Natural killer cell (primary cell): ENCODE results near the gene CDSN. TPM values are rescaled to one million over a fixed set of nuclear protein-coding genes. Genes with fewer than 3 reads are reported as not detected.

Source experiments
- ATAC-seq, 3 donors: fragments of 150-1000 bp in 2 of 3; fragments of 200-7000 bp in 1 of 3; cut with Tn5 transposase; 1 replicate in 1 of 3; 2 replicates in 2 of 3; pipeline ENCODE4 v1.10.0; 2021; ENCODE audit warnings: mild to moderate bottlenecking in 2 of 3, moderate library complexity in 2 of 3
- DNase-seq, 2 donors: peaks; one replicate each; pipeline versions ENCODE4 v3.0.0 to v3.0.0-alpha.2; 2013 to 2021; ENCODE audit warnings: mixed read lengths in 1 of 2
- H3K27ac ChIP-seq: one replicate; pipeline ENCODE4 v1.5.1; 2013; ENCODE audit warnings: mild to moderate bottlenecking, low read length
- H3K27me3 ChIP-seq: one replicate; pipeline ENCODE4 v1.6.1; 2013; ENCODE audit warnings: low read length; ENCODE audit not compliant: control insufficient read depth, insufficient read depth
- H3K36me3 ChIP-seq: one replicate; pipeline ENCODE4 v1.6.1; 2013; ENCODE audit warnings: low read length; ENCODE audit not compliant: control insufficient read depth, insufficient read depth
- H3K4me1 ChIP-seq: one replicate; pipeline ENCODE4 v1.6.1; 2013; ENCODE audit warnings: low read length; ENCODE audit not compliant: control insufficient read depth, insufficient read depth
- H3K4me3 ChIP-seq: one replicate; pipeline ENCODE4 v1.5.1; 2013; ENCODE audit warnings: low read length
- H3K9me3 ChIP-seq: one replicate; pipeline ENCODE4 v1.6.1; 2013; ENCODE audit warnings: low read length; ENCODE audit not compliant: control insufficient read depth, insufficient read depth
- H3K27ac Mint-ChIP-seq, 2 donors: one replicate each; pipeline ENCODE4 v1.8.0; 2022; ENCODE audit warnings: mild to moderate bottlenecking in 2 of 2, mixed read lengths in 2 of 2, moderate library complexity in 1 of 2
- H3K27me3 Mint-ChIP-seq, 2 donors: one replicate each; pipeline ENCODE4 v1.8.0; 2022; ENCODE audit warnings: low read depth in 2 of 2, mixed read lengths in 2 of 2
- H3K36me3 Mint-ChIP-seq: one replicate; pipeline ENCODE4 v1.8.0; 2022; ENCODE audit warnings: mixed read lengths
- H3K4me1 Mint-ChIP-seq, 2 donors: one replicate each; pipeline ENCODE4 v1.8.0; 2022; ENCODE audit warnings: mixed read lengths in 2 of 2
- H3K4me3 Mint-ChIP-seq: one replicate; pipeline ENCODE4 v1.8.0; 2022; ENCODE audit warnings: mild to moderate bottlenecking, moderate library complexity, mixed read lengths
- H3K9me3 Mint-ChIP-seq, 2 donors: one replicate each; pipeline ENCODE4 v1.8.0; 2022; ENCODE audit warnings: mixed read lengths in 2 of 2
- CTCF ChIP-seq: fragments of 200-600 bp; IDR thresholded peaks from one replicate; pipeline ENCODE4 v1.8.0; 2022; ENCODE audit warnings: antibody characterized with exemption
- WGBS: methylation state at CpG from one replicate; pipeline ENCODE4 v1.1.7; 2013; ENCODE audit warnings: missing lambda C conversion rate; ENCODE audit not compliant: insufficient coverage; 5-methylcytosine and 5-hydroxymethylcytosine counted together
- intact Hi-C: fragments of 100-400 bp; cut with micrococcal nuclease; formaldehyde crosslinking; loops from one replicate; pipeline ENCODE4 v1.14.2; 2022
- total RNA-seq, 4 donors: library from RNA; stranded (reverse); fragments of 120-200 nt in 1 of 4; gene quantifications; one replicate each; pipeline versions ENCODE4 v1.2.3 to v1.2.4, GENCODE V29; 2013 to 2022

CDSN gene
- total RNA-seq, 3 donors from 2014 or later (not counting 1 experiment from before 2014, with no cell fraction given): not detected

- Histone ChIP-seq H3K4me3 (no peak overlapping the region), H3K9me3 (no peaks in the 10 kb centered on the region), H3K27me3 (no peaks in the 10 kb centered on the region), H3K4me1 (peaks cover 4% of the 10 kb centered on the region), H3K27ac (no peak overlapping the region), H3K36me3 (no peaks in the 10 kb centered on the region)
- H3K27me3 Mint-ChIP-seq: peaks cover 5 to 10% of the 10 kb centered on the region in 2 donors
- no peaks in the 10 kb centered on the region for H3K9me3 Mint-ChIP-seq
- no peaks in the 10 kb centered on the region for H3K36me3 Mint-ChIP-seq
- ATAC-seq (no peak), DNase-seq (no peak)
- intact Hi-C loops: no loop called here
- H3K4me3 Mint-ChIP-seq: no peak overlapping the region
- H3K4me1 Mint-ChIP-seq: peaks cover 10% of the 10 kb centered on the region in 2 donors
- 90% methylated on average over 6 of the region's 6 CpGs for WGBS
- no peak for TF ChIP-seq CTCF
- no peak overlapping the region for H3K27ac Mint-ChIP-seq
Measured at GRCh38 chr6:31132806-31133205, 12.6 kb upstream of the CDSN start.

DNA sequence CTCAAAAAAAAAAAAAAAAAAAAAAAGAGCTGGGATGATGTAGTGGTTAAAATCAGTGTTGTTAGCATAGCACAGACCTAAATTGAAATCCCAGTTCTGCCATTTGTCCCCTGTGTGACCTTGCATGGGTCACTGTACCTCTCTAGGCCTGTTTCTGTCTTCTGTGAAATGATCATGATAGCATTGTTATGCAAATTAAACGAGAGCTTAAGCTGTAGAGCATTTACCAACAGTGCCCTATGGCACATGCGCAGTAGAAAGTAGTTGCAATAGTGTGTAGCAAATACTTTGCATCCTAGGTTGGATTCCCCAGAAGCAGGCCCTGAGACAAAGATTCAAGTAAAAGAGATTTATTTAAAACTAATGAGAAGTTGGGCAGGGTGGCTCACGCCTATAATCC lies 11.3 kb upstream of the CDSN start:
- Mint-ChIP-seq H3K4me1 (peaks cover 5% of the 10 kb centered on the region in 2 donors), H3K27me3 (peaks cover 6 to 11% of the 10 kb centered on the region in 2 donors), H3K9me3 (no peaks in the 10 kb centered on the region), H3K27ac (no peak overlapping the region), H3K4me3 (no peak overlapping the region), H3K36me3 (no peaks in the 10 kb centered on the region)
- Histone ChIP-seq H3K27ac (no peak overlapping the region), H3K4me3 (no peak overlapping the region), H3K36me3 (no peaks in the 10 kb centered on the region), H3K27me3 (no peaks in the 10 kb centered on the region), H3K9me3 (no peaks in the 10 kb centered on the region), H3K4me1 (no peaks in the 10 kb centered on the region)
- TF ChIP-seq CTCF: no peak
- WGBS: 88% methylated on average over 3 of the region's 3 CpGs
- intact Hi-C loops: no loop called here
- ATAC-seq (no peak), DNase-seq (no peak)

DNA sequence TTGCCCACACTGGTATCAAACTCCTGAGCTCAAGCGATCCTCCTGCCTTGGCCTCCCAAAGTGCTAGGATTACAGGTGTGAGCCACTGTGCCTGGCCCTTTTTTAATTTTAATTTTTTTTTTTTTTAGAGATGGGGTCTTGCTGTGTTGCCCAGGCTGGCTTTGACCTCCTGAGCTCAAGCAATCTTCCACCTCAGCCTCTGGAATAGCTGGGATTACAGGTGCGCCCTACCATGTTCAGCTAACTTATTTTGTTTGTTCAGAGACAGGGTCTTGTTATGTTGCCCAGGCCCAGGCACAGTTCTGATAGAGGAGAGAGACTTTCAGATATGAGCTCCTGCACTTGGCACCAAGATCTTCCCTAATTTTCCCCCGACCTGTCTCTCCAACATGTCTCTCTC lies 10.5 kb upstream of the CDSN start:
- WGBS: 84% methylated on average over 3 of the region's 3 CpGs
- Mint-ChIP-seq H3K27ac (no peak overlapping the region), H3K4me3 (no peak overlapping the region), H3K27me3 (peaks cover 6 to 12% of the 10 kb centered on the region in 2 donors), H3K36me3 (no peaks in the 10 kb centered on the region), H3K4me1 (peaks cover 5% of the 10 kb centered on the region in 2 donors), H3K9me3 (no peaks in the 10 kb centered on the region)
- Histone ChIP-seq H3K36me3 (no peaks in the 10 kb centered on the region), H3K27me3 (no peaks in the 10 kb centered on the region), H3K27ac (no peak overlapping the region), H3K4me1 (no peaks in the 10 kb centered on the region), H3K4me3 (no peak overlapping the region), H3K9me3 (no peaks in the 10 kb centered on the region)
- TF ChIP-seq CTCF: no peak
- ATAC-seq (no peak), DNase-seq (no peak)
- intact Hi-C loops: no loop called here

DNA sequence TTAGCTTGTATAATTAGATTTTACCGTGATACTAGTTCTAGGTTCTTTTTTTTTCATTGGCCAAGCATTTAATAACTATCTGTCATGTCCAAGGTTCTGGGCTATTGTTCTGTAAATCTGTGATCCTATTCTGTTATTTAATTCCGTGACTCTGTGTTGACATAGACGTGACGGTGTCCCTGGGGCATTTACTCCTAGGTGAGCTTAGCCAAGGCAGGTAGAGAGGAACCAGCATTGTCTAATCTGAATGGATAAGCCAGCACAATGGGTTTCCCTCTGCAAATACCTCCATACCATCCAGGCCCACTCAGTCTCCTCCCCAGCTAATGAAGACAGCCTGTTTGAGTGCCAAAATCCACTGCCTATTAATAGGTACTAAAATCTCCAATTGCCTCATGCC lies 8.9 kb upstream of the CDSN start:
- no peak overlapping the region for H3K27ac Mint-ChIP-seq
- WGBS: 88% methylated on average over 4 of the region's 4 CpGs
- TF ChIP-seq CTCF: no peak

More for the DNA sequence above, 8.9 kb upstream of the CDSN start:
- intact Hi-C loops: no loop called here
- Histone ChIP-seq H3K27ac (no peak overlapping the region), H3K9me3 (no peaks in the 10 kb centered on the region), H3K36me3 (no peaks in the 10 kb centered on the region), H3K27me3 (no peaks in the 10 kb centered on the region), H3K4me3 (no peak overlapping the region), H3K4me1 (no peaks in the 10 kb centered on the region)
- H3K4me1 Mint-ChIP-seq: peaks cover 5% of the 10 kb centered on the region in 2 donors
- ATAC-seq (no peak), DNase-seq (no peak)
- no peaks in the 10 kb centered on the region for H3K9me3 Mint-ChIP-seq
- no peaks in the 10 kb centered on the region for H3K36me3 Mint-ChIP-seq
- peaks cover 6 to 12% of the 10 kb centered on the region in 2 donors for H3K27me3 Mint-ChIP-seq
- H3K4me3 Mint-ChIP-seq: no peak overlapping the region
